Stimulated activated naive CD4-positive, alpha-beta T cell treated with Interleukin-2 at 50 U/mL for 16 hours (primary cell): ENCODE measurements around the gene MRAP2.
"Not testable (repeated sequence)": the region's sequence is repeated elsewhere in the genome, so short reads cannot be mapped to it uniquely, and the experiment has no call there.

ENCODE experiments used
- DNase-seq: peaks from one replicate; lab custom pipeline; 2025; lab: John Stamatoyannopoulos, UW

The MRAP2 gene

DNA sequence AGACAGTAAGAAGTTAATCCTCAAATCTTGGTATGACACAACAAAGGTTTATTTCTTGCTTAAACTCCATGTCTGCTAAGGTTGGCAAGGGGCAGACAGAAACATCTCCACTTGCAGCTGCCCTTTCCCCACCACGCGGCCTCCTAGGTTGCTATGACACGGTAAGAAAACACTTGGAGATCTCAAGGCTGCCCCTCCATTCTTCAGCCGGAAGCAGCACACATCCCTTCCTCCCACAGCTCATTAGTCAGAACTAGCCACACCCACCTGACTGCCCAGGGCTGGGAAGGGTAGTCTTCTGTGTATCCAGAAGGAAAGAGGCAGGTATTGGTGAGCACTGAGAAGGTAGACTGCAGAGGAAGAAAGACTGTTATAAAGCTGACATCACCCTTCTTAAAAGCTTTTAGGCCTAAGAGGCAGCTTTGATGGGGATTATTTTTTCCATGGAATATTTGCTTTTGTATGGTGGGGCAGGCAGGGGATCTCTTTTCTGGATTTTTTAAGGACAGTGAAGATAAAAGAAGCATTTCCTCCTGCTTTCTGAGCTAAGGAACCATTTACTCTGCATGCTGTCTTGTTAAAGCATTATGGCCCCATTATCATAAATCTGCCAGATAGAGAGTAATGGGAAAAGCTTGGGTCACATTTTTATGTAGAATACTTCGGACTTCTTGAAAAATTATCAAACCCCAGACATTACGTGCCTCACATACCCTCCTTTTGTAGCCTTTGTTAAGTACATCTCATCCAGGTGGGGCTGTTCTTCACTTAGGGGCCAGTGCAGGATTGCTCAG is 41.6 kb downstream of the MRAP2 start:
- no peak for DNase-seq

DNA sequence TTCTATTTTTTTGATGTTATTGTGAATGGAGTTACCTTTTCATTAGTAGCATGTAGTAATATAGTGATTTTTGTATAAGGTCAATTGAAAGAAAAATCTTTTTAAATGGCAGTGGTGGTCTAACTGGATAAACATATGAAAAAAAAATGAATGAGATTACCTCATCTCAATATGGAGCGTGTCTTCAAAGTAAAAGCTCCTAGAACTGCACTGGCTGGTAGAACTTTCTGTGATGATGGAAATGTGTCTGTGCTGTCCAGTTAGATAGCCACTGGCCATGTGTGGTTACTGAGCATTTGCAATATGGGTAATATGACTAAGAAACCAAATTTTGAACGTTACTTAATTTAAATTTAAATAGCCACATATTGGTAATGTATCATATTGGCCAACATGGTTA is 44.1 kb downstream of the MRAP2 start:
- DNase-seq, result no peak

DNA sequence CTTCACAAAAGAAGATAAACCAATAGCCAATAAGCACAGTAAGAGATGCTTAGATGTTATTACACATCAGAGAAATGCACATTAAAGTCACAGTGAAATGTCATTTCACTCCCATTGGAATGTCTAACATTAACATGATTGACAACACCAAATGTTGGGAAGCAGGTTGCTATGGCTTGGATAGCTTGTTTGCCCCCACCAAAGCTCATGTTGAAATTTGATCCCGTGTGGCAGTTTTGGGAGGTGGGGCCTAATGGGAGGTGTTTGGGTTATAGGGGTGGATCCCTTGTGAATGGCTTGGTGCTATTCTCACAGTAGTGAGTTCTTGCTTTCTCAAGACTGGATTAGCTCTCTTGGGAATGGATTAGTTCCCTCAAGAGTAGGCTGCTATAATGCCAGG is 44.8 kb downstream of the MRAP2 start:
- no peak for DNase-seq

DNA sequence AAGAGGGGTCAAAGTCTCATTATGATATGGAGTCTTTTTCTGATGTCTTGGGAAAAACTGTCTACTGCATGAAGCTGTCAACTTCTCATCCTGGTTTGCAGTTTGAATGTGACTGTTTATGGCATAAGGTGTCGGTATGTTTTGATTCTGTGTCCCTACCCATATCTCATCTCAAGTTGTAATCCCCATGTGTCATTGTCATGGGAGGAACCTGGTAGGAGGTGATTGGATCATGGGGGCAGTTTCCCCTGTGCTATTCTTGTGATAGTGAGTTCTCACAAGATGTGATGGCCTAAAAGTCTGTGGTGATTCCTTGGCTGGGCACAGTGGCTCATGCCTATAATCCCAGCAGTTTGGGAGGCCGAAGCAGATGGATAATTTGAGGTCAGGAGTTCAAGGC is 47.6 kb downstream of the MRAP2 start:
- no peak for DNase-seq

DNA sequence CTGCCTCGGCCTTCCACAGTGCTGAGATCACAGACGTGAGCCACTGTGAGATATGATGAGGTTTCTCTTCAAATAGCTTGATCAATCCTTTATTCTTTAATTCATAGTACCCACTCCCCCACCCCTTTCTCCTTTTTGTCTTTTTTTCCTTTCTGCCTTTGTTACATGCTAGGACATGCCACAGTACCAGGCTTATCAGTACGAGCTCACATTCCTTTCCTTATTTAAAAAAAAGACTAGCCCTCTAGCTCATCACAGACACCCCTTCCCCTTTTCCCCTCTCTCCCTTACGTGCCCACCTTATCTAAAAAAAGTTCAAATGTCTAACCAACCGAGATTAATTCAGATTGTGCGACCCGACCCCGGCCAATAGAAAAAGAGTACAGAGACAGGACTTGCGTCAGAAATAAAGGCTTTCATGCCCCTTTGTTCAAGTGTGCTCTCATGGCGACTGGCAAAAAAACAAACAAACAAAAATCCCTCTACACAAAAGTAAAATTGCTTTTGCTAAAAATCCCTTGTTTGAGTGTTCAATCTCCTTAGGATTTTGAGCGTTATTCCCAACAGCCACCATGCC is 49.2 kb downstream of the MRAP2 start:
- no peak for DNase-seq

DNA sequence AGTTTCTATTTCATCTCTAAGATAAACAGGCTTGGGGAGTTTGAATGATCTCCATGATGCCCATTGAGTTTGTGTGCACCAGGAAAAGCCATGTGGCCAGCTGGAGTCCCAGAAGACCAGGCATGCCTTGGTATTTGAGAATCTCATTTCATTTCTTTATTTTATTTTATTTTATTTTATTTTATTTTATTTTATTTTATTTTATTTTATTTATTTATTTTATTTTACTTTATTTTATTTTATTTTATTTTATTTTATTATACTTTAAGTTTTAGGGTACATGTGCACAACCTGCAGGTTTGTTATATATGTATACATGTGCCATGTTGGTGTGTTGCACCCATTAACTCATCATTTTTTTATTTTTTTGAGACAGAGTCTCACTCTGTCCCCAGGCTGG is 51.1 kb downstream of the MRAP2 start:
- DNase-seq, result not testable (repeated sequence)

DNA sequence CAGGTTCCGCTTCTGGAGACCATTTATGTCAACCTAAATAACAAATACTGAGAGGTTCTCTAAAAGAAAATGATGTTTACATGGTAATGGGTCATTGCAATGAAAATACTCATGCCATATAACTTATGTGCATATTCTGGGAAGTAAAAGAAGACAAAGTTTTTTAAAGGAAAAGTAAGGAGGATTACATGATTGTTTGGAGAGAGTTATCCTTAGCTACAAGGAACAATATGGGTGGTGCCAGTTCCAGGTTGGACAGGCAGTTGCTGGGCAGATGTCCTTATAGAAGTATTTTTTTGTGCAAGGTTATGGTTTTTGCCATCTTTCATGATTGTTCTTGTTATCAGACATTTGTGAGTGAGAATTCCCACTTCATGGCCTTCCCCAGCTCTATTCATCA is 52.5 kb downstream of the MRAP2 start:
- DNase-seq, result no peak

DNA sequence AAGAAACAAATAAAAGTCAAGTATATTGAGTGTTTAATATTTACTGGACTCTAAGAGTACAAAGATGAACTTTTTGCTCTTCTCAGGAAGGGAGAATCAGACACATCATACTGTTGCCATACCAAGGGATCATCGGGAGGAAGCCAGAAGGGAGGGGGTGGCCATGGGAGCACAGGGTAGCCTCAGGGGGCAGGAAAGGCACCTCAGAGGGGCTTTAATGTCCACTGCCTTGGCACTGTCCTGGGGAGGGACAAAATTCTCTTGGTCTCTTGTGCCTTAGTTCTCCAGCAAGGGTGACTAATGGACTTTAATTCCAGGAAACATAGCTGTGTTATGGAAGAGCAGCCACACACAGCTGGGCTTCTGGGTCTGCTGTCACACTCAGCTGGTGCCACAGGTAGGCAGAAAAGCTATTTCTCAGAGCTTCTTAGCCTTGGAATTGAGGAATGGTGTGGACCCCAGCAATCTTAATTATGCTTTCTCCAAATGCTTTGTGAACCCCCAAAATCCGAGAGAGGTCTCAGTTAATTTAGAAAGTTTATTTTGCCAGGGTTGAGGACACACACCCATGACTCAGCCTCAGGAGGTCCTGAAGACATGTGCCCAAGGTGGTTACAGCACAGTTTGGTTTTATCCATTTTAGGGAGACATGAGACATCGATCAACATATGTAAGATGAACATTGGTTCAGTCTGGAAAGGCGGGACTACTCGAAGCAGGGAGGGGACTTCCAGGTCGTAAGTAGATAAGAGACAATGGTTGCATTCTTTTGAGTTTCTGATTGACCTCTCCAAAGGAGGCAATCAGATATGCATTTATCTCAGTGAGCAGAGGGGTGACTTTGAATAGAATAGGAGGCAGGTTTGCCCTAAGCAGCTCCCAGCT is 53.2 kb downstream of the MRAP2 start:
- DNase-seq, result no peak

DNA sequence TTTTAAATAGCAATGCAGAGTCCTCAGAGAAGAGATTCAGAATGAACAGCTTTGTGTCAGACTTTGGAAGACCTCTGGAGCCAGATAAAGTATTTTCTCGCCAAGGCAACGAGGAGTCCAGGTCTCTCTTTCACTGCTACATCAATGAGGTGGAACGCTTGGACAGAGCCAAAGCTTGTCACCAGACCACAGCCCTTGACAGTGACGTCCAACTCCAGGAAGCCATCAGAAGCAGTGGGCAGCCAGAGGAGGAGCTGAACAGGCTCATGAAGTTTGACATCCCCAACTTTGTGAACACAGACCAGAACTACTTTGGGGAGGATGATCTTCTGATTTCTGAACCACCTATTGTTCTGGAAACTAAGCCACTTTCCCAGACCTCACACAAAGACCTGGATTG is 55.5 kb downstream of the MRAP2 start:
- DNase-seq, result no peak

DNA sequence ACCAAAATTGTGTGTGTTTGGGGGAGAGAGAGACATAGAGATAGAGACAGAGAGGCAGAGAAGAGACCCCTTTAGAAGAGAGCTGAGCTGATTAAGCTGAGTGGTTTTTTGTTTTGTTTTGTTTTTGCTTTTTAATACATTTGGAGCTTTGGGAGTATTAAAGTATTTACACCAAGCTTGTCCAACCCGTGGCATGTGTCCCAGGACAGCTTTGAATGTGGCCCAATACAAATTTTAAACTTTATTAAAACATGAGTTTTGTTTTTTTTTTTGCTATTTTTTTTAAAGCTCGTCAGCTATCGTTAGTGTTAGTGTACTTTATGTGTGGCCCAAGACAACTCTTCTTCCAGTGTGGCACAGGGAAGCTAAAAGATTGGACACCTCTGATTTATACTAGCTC is 56.0 kb downstream of the MRAP2 start:
- no peak for DNase-seq

DNA sequence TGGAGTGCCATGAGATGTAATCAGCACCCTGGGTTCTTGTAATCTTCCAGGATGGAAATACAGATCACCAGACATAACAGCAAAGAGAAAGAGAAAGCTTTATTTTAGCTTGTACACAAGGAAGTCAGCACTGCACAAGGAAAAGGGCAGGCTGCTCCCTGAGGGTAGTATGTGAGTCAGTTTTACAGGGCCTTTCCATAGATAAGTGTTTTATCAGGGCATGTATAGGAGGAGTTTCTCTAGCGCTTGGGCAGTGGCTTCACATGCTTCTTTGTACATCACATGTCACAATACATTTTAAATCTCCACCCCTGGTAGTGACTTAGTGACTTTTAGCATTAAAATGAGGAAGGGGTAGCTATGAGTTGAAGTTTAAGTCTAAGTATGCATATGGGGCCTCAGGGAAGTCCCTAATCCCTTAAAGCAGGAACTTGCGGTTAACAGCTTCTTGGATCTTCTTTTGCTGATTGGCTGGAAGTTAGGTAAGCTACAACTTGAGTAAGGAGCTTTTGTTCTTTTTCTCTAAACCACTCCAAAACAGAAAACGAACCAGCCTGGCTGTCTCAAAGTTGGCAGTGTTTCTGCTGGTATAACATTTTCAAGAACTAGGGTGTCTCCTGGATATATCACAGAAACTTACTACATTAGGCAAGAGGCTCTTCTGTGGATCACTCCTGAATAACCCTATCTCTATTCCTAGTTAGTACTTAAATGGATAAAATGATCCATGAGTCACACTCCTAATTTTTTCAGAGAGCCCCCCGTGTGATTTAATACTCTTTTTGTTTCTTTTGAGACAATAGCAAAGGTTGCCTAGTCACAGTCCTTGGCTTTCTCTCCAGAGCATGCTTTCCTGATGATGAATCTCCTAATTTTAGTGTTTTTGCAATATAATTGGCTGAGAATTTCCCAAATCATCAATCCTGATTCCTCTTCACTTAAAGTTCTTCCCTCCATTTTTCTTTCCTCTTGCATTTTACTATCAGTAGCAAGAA is 60.2 kb downstream of the MRAP2 start:
- no peak for DNase-seq

DNA sequence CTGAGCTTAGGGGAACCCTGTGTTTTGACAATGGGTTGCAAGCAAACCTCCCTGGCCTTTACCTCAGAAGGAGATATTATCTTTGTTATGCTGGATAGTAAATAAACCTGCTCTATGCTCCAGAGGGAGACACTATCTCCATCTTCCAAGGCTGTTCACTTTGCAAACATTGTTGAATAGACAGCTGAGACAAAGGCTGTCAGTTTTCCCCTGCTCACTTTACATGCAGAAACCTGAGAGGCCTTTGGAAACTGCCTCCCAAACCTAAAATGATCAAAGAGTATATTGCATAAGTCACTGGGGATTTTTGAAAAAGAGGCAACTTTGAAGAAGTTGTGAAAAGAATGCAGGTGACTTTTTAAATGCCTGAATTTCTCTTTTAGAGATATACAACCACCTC is 61.6 kb downstream of the MRAP2 start:
- no peak for DNase-seq

DNA sequence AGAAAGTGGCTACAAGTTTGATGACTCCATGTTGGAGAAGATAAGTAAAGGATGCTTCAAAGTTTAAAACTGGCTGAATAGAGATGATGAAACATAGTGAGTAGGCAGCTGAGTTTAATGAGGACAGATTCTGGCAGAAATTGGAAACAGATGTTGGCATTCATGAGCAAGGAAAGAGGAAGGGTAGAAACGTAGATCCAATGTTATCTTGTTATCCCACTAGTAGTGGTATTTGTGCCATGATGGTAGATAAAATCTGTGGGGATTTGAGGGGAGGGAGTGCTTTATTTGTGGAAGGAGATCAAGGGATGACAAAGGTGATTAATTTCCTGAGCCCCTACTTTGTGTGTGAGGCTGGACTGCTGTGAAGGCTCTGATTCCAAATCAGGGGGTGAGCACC is 69.5 kb downstream of the MRAP2 start:
- DNase-seq, result no peak

DNA sequence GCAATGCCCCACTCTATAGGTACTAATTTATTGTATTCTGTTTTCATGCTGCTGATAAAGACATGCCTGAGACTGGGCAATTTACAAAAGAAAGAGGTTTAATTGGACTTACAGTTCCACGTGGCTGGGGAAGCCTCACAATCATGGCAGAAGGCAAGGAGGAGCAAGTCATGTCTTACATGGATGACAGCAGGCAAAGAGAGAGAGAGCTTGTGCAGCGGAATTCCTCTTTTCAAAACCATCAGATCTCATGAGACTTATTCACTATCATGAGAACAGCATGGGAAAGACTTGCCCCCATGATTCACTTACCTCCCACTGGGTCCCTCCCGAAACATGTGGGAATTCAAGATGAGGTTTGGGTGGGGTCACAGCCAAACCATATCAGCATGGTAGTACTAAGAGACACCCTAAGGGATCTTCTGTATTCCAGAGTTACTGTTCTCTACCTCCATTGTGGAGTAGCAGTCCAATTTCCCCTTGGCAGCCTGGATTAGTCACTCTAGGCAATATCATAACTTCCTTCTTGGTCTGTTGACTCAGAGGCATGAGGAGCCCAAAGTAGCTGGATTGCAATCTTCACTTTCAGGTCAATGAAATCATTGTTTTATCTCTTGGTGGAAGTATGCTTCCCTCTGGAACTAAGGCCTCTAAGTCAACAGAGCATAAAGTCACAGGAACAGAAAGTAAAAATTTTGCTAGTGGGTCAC is 71.8 kb downstream of the MRAP2 start:
- DNase-seq, result not testable (repeated sequence)

DNA sequence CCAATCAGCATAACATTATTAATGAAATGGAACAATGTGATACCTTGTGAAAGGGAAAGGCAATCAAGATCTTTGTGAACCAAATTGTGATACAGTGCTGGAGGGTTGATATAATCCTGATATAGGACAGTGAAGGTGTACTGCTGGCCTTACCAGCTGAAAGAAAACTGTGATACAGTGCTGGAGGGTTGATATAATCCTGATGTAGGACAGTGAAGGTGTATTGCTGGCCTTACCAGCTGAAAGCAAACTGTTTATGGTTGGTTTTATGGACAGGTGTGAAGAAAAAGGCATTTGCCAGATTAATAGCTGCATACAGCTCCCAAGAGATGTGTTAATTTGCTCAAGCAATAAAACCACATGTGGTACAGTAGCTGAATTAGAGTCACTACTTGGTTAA is 73.9 kb downstream of the MRAP2 start:
- no peak for DNase-seq

DNA sequence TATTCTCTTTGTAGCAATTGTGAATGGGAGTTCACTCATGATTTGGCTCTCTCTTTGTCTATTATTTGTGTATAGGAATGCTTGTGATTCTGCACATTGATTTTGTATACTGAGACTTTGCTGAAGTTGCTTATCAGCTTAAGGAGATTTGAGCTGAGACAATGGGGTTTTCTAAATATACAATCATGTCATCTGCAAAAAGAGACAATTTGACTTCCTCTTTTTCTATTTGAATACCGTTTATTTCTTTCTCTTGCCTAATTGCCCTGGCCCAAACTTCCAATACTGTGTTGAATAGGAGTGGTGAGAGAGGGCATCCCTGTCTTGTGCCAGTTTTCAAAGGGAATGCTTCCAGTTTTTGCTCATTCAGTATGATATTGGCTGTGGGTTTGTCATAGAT is 77.8 kb downstream of the MRAP2 start:
- not testable (repeated sequence) for DNase-seq

DNA sequence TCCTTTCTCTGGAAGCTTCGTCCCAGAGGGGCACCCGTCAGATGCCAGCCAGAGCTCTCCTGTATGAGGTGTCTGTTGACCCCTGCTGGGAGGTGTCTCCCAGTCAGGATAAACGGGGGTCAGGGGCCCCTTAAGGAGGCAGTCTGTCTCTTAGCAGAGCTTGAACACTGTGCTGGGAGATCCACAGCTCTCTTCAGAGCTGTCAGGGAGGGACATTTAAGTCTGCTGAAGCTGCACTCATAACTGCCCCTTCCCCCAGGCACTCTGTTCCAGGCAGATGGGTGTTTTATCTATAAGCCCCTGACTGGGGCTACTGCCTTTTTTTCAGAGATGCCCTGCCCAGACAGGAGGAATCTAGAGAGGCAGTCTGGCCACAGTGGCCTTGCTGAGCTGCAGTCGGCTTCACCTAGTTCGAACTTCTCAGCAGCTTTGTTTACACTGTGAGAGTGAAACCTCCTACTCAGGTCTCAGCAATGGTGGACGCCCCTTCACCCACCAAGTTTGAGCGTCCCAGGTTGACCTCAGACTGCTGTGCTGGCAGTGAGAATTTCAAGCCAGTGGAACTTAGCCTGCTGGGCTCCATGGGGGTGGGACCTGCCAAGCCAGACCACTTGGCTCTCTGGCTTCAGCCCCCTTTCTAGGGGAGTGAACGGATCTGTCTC is 81.5 kb downstream of the MRAP2 start:
- not testable (repeated sequence) for DNase-seq

DNA sequence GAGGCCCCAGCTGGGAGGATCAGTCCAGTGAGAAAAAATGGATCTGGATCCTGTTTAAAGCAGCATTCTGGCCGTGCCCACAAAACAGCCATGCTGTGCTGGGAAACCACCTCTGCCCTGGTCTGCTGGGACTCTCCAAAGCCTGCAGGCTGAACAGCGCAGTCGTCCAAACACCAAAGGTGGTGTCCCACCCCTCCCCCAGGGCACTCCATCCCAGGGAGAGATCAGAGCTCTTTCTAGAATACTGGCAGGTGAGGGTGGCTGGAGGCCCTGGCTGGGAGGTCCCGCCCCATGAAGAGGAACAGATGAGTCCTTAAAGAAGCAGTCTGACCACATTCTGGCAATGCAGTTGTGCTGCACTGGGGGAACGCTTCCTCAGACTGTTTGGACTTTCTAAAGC is 84.6 kb downstream of the MRAP2 start:
- no peak for DNase-seq

DNA sequence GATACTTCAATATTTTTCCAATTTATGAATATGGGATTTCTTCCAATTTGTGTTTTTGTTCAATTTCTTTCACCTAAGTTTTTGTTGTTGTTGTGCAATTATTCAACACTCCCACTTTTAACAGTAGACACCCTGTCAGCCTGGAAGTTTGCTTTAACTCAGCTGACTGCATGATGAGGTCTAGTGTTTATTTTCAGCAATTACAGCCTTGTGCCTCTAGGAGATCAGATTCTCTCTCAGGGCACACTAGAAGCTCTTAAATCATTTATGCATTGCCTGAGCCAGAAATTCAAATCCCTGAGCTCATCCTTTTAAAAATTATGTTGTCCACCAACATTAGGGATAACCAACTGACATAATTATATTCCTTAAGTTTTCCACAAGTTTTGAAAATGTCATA is 85.7 kb downstream of the MRAP2 start:
- no peak for DNase-seq

DNA sequence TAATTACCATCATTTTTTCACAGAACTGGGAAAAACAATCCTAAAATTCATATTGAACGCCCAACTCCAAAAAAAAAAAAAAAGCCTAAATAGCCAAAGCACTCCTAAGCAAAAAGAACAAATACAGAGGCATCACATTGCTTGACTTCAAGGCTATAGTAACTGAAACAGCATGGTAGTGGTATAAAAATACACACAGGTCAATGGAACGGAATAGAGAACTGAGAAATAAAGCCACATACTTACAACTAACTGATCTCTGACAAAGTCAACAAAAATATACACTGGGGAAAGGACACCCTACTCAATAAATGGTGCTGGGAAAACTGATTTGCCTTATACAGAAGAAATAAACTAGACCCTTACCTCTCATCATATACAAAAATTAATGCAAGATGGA is 89.6 kb downstream of the MRAP2 start:
- no peak for DNase-seq

DNA sequence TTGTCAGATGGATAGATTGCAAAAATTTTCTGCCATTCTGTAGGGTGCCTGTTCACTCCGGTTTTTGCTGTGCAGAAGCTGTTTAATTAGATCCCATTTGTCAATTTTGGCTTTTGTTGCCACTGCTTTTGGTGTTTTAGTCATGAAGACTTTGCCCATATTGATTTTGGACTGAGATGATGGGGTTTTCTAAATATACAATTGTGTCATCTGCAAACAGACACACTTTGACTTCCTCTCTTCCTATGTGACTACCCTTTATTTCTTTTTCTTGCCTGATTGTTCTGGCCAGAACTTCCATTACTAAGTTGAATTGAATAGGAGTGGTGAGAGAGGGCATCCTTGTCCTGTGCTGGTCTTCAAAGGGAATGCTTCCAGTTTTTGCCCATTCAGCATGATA is 96.0 kb downstream of the MRAP2 start:
- DNase-seq, result not testable (repeated sequence)
